Mammary epithelial cell (primary cell): ENCODE data around the gene ALK.

Source experiments
- EZH2 ChIP-seq: IDR thresholded peaks from 2 replicates; pipeline ENCODE4 v1.6.1; 2012; ENCODE audit warnings: low read length, inconsistent platforms, borderline replicate concordance
- TF ChIP-seq, protein P1 (sequence below), 2 donors: IDR thresholded peaks in 1 of 2; conservative IDR thresholded peaks in 1 of 2; 2 replicates each; pipeline ENCODE4 v1.5.1; 2011 to 2012; ENCODE audit warnings: inconsistent platforms in 2 of 2, low read length in 2 of 2, mild to moderate bottlenecking in 2 of 2, control low read depth in 1 of 2, low read depth in 1 of 2; ENCODE audit not compliant: insufficient read depth in 1 of 2; ENCODE audit errors: extremely low read depth in 1 of 2

DNA sequence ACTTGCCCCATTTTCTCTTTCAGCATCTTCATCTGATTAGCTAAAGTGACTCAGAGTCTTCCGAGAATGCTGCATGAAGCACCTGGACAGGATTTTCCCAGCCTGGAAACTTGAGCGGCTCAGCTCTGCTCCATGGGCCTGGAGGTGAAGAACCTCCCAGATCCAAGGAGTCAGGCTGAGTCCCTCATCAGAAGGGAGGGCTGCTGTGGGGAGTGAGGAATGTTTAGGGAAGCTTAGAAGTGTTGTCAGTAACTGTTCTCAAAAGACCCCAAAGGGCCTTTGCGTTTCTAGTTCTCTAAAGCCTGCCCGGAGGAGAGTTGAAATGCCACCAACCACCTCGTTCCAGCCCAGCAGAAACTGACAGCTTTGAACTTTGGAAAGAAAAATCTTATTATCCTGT is 649.1 kb downstream of the ALK start:
- TF ChIP-seq, protein P1, sequence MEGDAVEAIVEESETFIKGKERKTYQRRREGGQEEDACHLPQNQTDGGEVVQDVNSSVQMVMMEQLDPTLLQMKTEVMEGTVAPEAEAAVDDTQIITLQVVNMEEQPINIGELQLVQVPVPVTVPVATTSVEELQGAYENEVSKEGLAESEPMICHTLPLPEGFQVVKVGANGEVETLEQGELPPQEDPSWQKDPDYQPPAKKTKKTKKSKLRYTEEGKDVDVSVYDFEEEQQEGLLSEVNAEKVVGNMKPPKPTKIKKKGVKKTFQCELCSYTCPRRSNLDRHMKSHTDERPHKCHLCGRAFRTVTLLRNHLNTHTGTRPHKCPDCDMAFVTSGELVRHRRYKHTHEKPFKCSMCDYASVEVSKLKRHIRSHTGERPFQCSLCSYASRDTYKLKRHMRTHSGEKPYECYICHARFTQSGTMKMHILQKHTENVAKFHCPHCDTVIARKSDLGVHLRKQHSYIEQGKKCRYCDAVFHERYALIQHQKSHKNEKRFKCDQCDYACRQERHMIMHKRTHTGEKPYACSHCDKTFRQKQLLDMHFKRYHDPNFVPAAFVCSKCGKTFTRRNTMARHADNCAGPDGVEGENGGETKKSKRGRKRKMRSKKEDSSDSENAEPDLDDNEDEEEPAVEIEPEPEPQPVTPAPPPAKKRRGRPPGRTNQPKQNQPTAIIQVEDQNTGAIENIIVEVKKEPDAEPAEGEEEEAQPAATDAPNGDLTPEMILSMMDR (conservative IDR thresholded peaks at IDR 0.05 in 1 of 2, IDR thresholded peaks at IDR 0.05 in 1 of 2; ENCODE audit: extremely low read depth in 1 of 2, insufficient read depth in 1 of 2, low read depth in 1 of 2, low read length in 2 of 2), result no peak
- no peak for TF ChIP-seq EZH2
